Ascending aorta (tissue), 2 donors: ENCODE data around the gene TMEM236. TPM values are rescaled to one million over a fixed set of nuclear protein-coding genes. Genes with fewer than 3 reads are reported as not detected.

Source experiments
- DNase-seq, 2 donors: peaks; one replicate each; pipeline ENCODE4 v3.0.0-alpha.2; 2019; ENCODE audit warnings: low spot score in 2 of 2
- H3K27ac ChIP-seq, 2 donors: fragments of 200-600 bp; sonication (generic); one replicate each; pipeline ENCODE4 v1.5.1; 2016 to 2017; ENCODE audit warnings: mild to moderate bottlenecking in 1 of 2
- H3K27me3 ChIP-seq: fragments of 200-600 bp; sonication (generic); one replicate; pipeline ENCODE4 v1.5.1; 2017
- H3K36me3 ChIP-seq, 2 donors: fragments of 200-600 bp; sonication (generic); one replicate each; pipeline ENCODE4 v1.5.1; 2016
- H3K4me1 ChIP-seq, 2 donors: fragments of 200-600 bp; sonication (generic); one replicate each; pipeline ENCODE4 v1.5.1; 2016 to 2017; ENCODE audit warnings: mild to moderate bottlenecking in 1 of 2
- H3K4me3 ChIP-seq, 2 donors: fragments of 200-600 bp; sonication (generic); one replicate each; pipeline ENCODE4 v1.5.1; 2016 to 2017; ENCODE audit warnings: mild to moderate bottlenecking in 1 of 2
- H3K9me3 ChIP-seq, 2 donors: fragments of 200-600 bp; sonication (generic); one replicate each; pipeline ENCODE4 v1.5.1; 2016
- intact Hi-C: fragments of 100-400 bp; cut with DNase I; formaldehyde crosslinking; loops from one replicate; pipeline ENCODE4 v1.15.1; 2023
- total RNA-seq: library from RNA; depleted of rRNA; stranded (reverse); fragments of >200 nt; gene quantifications from one replicate; pipeline ENCODE4 v1.1.0, GENCODE V29; 2016
- TF ChIP-seq, protein P1 (sequence below), 3 experiments: fragments of 200-600 bp in 2 of 3; fragments of 450-650 bp in 1 of 3; sonication (generic) in 2 of 3; IDR thresholded peaks; one replicate each; pipeline ENCODE4 v1.5.1; 2016 to 2019; ENCODE audit warnings: antibody characterized with exemption in 3 of 3, mild to moderate bottlenecking in 1 of 3, moderate library complexity in 1 of 3

The TMEM236 gene
- total RNA-seq, 1 donor from 2014 or later, result not detected

GRCh38 chr10:17788646-17789045 lies 36.6 kb downstream of the TMEM236 start:
- H3K36me3 ChIP-seq, result no peaks in the 10 kb centered on the region
- no peaks in the 10 kb centered on the region for H3K9me3 ChIP-seq
- no peak overlapping the region for H3K27ac ChIP-seq
- TF ChIP-seq, protein P1, sequence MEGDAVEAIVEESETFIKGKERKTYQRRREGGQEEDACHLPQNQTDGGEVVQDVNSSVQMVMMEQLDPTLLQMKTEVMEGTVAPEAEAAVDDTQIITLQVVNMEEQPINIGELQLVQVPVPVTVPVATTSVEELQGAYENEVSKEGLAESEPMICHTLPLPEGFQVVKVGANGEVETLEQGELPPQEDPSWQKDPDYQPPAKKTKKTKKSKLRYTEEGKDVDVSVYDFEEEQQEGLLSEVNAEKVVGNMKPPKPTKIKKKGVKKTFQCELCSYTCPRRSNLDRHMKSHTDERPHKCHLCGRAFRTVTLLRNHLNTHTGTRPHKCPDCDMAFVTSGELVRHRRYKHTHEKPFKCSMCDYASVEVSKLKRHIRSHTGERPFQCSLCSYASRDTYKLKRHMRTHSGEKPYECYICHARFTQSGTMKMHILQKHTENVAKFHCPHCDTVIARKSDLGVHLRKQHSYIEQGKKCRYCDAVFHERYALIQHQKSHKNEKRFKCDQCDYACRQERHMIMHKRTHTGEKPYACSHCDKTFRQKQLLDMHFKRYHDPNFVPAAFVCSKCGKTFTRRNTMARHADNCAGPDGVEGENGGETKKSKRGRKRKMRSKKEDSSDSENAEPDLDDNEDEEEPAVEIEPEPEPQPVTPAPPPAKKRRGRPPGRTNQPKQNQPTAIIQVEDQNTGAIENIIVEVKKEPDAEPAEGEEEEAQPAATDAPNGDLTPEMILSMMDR (IDR thresholded peaks at IDR 0.05), result no peak
- DNase-seq, result no peak
- H3K4me3 ChIP-seq, result no peak overlapping the region
- H3K27me3 ChIP-seq, result no peaks in the 10 kb centered on the region
- intact Hi-C loops, result no loop called here
- H3K4me1 ChIP-seq, result peaks cover 0 to 2% of the 10 kb centered on the region in 2 donors

- intact Hi-C loops, result no loop called here
- no peak for DNase-seq
- Histone ChIP-seq H3K4me3 (no peak overlapping the region), H3K9me3 (no peaks in the 10 kb centered on the region), H3K4me1 (peaks cover 0 to under 1% of the 10 kb centered on the region in 2 donors), H3K27ac (no peak overlapping the region), H3K36me3 (no peaks in the 10 kb centered on the region), H3K27me3 (no peaks in the 10 kb centered on the region)
- TF ChIP-seq, protein P1 (IDR thresholded peaks at IDR 0.05), result no peak
These were observed 37.4 kb downstream of the TMEM236 start for GRCh38 chr10:17789396-17789795.

GRCh38 chr10:17790651-17791050 lies 38.6 kb downstream of the TMEM236 start:
- no peaks in the 10 kb centered on the region for H3K36me3 ChIP-seq
- intact Hi-C loops, result no loop called here
- TF ChIP-seq, protein P1 (IDR thresholded peaks at IDR 0.05), result no peak
- H3K27me3 ChIP-seq, result no peaks in the 10 kb centered on the region
- H3K27ac ChIP-seq, result no peak overlapping the region
- DNase-seq, result no peak
- H3K4me1 ChIP-seq, result no peaks in the 10 kb centered on the region
- H3K9me3 ChIP-seq, result no peaks in the 10 kb centered on the region
- H3K4me3 ChIP-seq, result no peak overlapping the region

- DNase-seq, result no peak
- Histone ChIP-seq H3K4me3 (no peak overlapping the region), H3K4me1 (no peaks in the 10 kb centered on the region), H3K9me3 (no peaks in the 10 kb centered on the region), H3K36me3 (no peaks in the 10 kb centered on the region), H3K27me3 (no peaks in the 10 kb centered on the region), H3K27ac (no peak overlapping the region)
- TF ChIP-seq, protein P1 (IDR thresholded peaks at IDR 0.05), result no peak
- intact Hi-C loops, result no loop called here
These were observed 41.0 kb downstream of the TMEM236 start for GRCh38 chr10:17792991-17793390.

GRCh38 chr10:17793823-17794644 lies 42.0 kb downstream of the TMEM236 start:
- Histone ChIP-seq H3K27ac (no peak overlapping the region), H3K36me3 (no peaks in the 10 kb centered on the region), H3K9me3 (no peaks in the 10 kb centered on the region), H3K4me3 (no peak overlapping the region), H3K27me3 (no peaks in the 10 kb centered on the region), H3K4me1 (no peaks in the 10 kb centered on the region)
- TF ChIP-seq, protein P1 (IDR thresholded peaks at IDR 0.05), result no peak
- no peak for DNase-seq
- intact Hi-C loops, result no loop called here
